BLaER1 (cell line): ENCODE results near the gene GLOD5.
"Not testable (repeated sequence)": the region's sequence is repeated elsewhere in the genome, so short reads cannot be mapped to it uniquely, and the experiment has no call there.

Experiments used
- H3K27ac ChIP-seq: shearing (Covaris generic); formaldehyde crosslinking; 2 replicates; pipeline ENCODE4 v1.8.1; 2022
- H3K27me3 ChIP-seq: shearing (Covaris generic); formaldehyde crosslinking; 2 replicates; pipeline ENCODE4 v1.8.1; 2022
- H3K36me3 ChIP-seq: shearing (Covaris generic); formaldehyde crosslinking; 2 replicates; pipeline ENCODE4 v1.8.1; 2022
- H3K4me1 ChIP-seq: shearing (Covaris generic); formaldehyde crosslinking; 2 replicates; pipeline ENCODE4 v1.8.1; 2022
- H3K4me2 ChIP-seq: shearing (Covaris generic); formaldehyde crosslinking; 2 replicates; pipeline ENCODE4 v1.8.1; 2022
- H3K4me3 ChIP-seq: shearing (Covaris generic); formaldehyde crosslinking; 2 replicates; pipeline ENCODE4 v1.8.1; 2022
- H3K9ac ChIP-seq: shearing (Covaris generic); formaldehyde crosslinking; 2 replicates; pipeline ENCODE4 v1.8.1; 2022
- H3K9me3 ChIP-seq: shearing (Covaris generic); formaldehyde crosslinking; 2 replicates; pipeline ENCODE4 v1.8.1; 2022
- H4K20me1 ChIP-seq: shearing (Covaris generic); formaldehyde crosslinking; 2 replicates; pipeline ENCODE4 v1.8.1; 2022
- Cebpa-rat ChIP-seq: shearing (Covaris generic); IDR thresholded peaks from 2 replicates; pipeline ENCODE4 v1.8.1; 2022

GLOD5 gene

GRCh38 chrX:48802089-48802904 lies 40.8 kb downstream of the GLOD5 start:
- Histone ChIP-seq H3K4me1 (peaks cover 15% of the 10 kb centered on the region), H3K27ac (peak overlapping the region; percentile 86), H3K4me2 (peak overlapping the region; percentile 74), H3K36me3 (peaks cover 20% of the 10 kb centered on the region), H3K27me3 (peaks cover 44% of the 10 kb centered on the region), H3K4me3 (peak overlapping the region; percentile 71), H3K9ac (peak overlapping the region; percentile 82), H3K9me3 (peaks cover 7% of the 10 kb centered on the region; the same call in 1 of the 2 replicates), H4K20me1 (0 out of 2 replicates have a peak, but pooled peaks cover 10% of the 10 kb centered on the region)
- no peak for TF ChIP-seq Cebpa-rat

- H3K4me2 ChIP-seq: peak overlapping the region; percentile 74
- peaks cover 15% of the 10 kb centered on the region for H3K4me1 ChIP-seq
- peaks cover 41% of the 10 kb centered on the region for H3K27me3 ChIP-seq
- peak overlapping the region; percentile 71 for H3K4me3 ChIP-seq
- peaks cover 20% of the 10 kb centered on the region for H3K36me3 ChIP-seq
- TF ChIP-seq Cebpa-rat: no peak
- H3K9ac ChIP-seq: peak overlapping the region; percentile 82
- H3K27ac ChIP-seq: no peak overlapping the region; the same call in 1 of the 2 replicates
- peaks cover 7% of the 10 kb centered on the region; the same call in 1 of the 2 replicates for H3K9me3 ChIP-seq
- 0 out of 2 replicates have a peak, but pooled peaks cover 10% of the 10 kb centered on the region for H4K20me1 ChIP-seq
Measured at GRCh38 chrX:48802905-48803200, 41.3 kb downstream of the GLOD5 start.

GRCh38 chrX:48806081-48806480 lies 44.5 kb downstream of the GLOD5 start:
- Histone ChIP-seq H4K20me1 (0 out of 2 replicates have a peak, but pooled peaks cover 10% of the 10 kb centered on the region), H3K4me3 (no peak overlapping the region), H3K9me3 (peaks cover 7% of the 10 kb centered on the region; the same call in 1 of the 2 replicates), H3K4me2 (no peak overlapping the region), H3K27ac (no peak overlapping the region), H3K9ac (no peak overlapping the region), H3K36me3 (peaks cover 20% of the 10 kb centered on the region), H3K27me3 (peaks cover 23% of the 10 kb centered on the region; the same call in 1 of the 2 replicates), H3K4me1 (peaks cover 8% of the 10 kb centered on the region; the same call in 1 of the 2 replicates)
- TF ChIP-seq Cebpa-rat: no peak

- Histone ChIP-seq H3K9me3 (no peaks in the 10 kb centered on the region), H4K20me1 (0 out of 2 replicates have a peak, but pooled peaks cover 6% of the 10 kb centered on the region), H3K4me2 (no peak overlapping the region), H3K36me3 (peaks cover 40% of the 10 kb centered on the region), H3K9ac (no peak overlapping the region), H3K27me3 (peaks cover 31% of the 10 kb centered on the region), H3K27ac (no peak overlapping the region), H3K4me3 (no peak overlapping the region), H3K4me1 (no peaks in the 10 kb centered on the region)
- TF ChIP-seq Cebpa-rat: no peak
Measured at GRCh38 chrX:48813644-48814043, 52.1 kb downstream of the GLOD5 start.

GRCh38 chrX:48814722-48815121 lies 53.2 kb downstream of the GLOD5 start:
- H3K36me3 ChIP-seq: peaks cover 44% of the 10 kb centered on the region
- peaks cover 33% of the 10 kb centered on the region for H3K27me3 ChIP-seq
- H3K27ac ChIP-seq: no peak overlapping the region
- no peak overlapping the region for H3K9ac ChIP-seq
- no peak overlapping the region for H3K4me3 ChIP-seq
- no peaks in the 10 kb centered on the region for H3K9me3 ChIP-seq
- TF ChIP-seq Cebpa-rat: no peak
- H3K4me1 ChIP-seq: no peaks in the 10 kb centered on the region
- no peak overlapping the region for H3K4me2 ChIP-seq
- 0 out of 2 replicates have a peak, but pooled peaks cover 6% of the 10 kb centered on the region for H4K20me1 ChIP-seq

GRCh38 chrX:48815266-48815665 lies 53.7 kb downstream of the GLOD5 start:
- Histone ChIP-seq H3K27ac (no peak overlapping the region), H3K9ac (no peak overlapping the region), H3K4me2 (no peak overlapping the region), H3K9me3 (no peaks in the 10 kb centered on the region), H3K4me1 (no peaks in the 10 kb centered on the region), H3K27me3 (peaks cover 39% of the 10 kb centered on the region), H4K20me1 (0 out of 2 replicates have a peak, but pooled peaks cover 6% of the 10 kb centered on the region), H3K36me3 (peaks cover 50% of the 10 kb centered on the region), H3K4me3 (no peak overlapping the region)
- TF ChIP-seq Cebpa-rat: no peak

GRCh38 chrX:48816014-48816810 lies 54.7 kb downstream of the GLOD5 start:
- Histone ChIP-seq H3K9ac (no peak overlapping the region), H3K36me3 (peaks cover 58% of the 10 kb centered on the region), H3K27me3 (peaks cover 46% of the 10 kb centered on the region), H3K27ac (no peak overlapping the region), H3K9me3 (no peaks in the 10 kb centered on the region), H4K20me1 (0 out of 2 replicates have a peak, but pooled peaks cover 5% of the 10 kb centered on the region), H3K4me1 (no peaks in the 10 kb centered on the region), H3K4me3 (no peak overlapping the region), H3K4me2 (no peak overlapping the region)
- no peak for TF ChIP-seq Cebpa-rat

- Histone ChIP-seq H3K9me3 (no peaks in the 10 kb centered on the region), H3K9ac (no peak overlapping the region), H3K4me2 (no peak overlapping the region), H3K27me3 (peaks cover 45% of the 10 kb centered on the region), H3K4me3 (no peak overlapping the region), H3K27ac (no peak overlapping the region), H3K4me1 (no peaks in the 10 kb centered on the region), H3K36me3 (peaks cover 73% of the 10 kb centered on the region), H4K20me1 (no peaks in the 10 kb centered on the region)
- no peak for TF ChIP-seq Cebpa-rat
Measured at GRCh38 chrX:48818098-48818497, 56.6 kb downstream of the GLOD5 start.

GRCh38 chrX:48818866-48819265 lies 57.3 kb downstream of the GLOD5 start:
- H3K9me3 ChIP-seq: no peaks in the 10 kb centered on the region
- H4K20me1 ChIP-seq: no peaks in the 10 kb centered on the region
- no peak for TF ChIP-seq Cebpa-rat
- peaks cover 75% of the 10 kb centered on the region for H3K36me3 ChIP-seq
- H3K27me3 ChIP-seq: peaks cover 39% of the 10 kb centered on the region
- H3K9ac ChIP-seq: no peak overlapping the region
- H3K4me2 ChIP-seq: no peak overlapping the region
- no peak overlapping the region for H3K4me3 ChIP-seq
- no peak overlapping the region for H3K27ac ChIP-seq
- H3K4me1 ChIP-seq: no peaks in the 10 kb centered on the region

GRCh38 chrX:48819394-48819793 lies 57.8 kb downstream of the GLOD5 start:
- peaks cover 77% of the 10 kb centered on the region for H3K36me3 ChIP-seq
- not testable (repeated sequence) for H4K20me1 ChIP-seq, H3K9ac ChIP-seq, H3K4me2 ChIP-seq, H3K4me1 ChIP-seq, H3K9me3 ChIP-seq, H3K27ac ChIP-seq, H3K4me3 ChIP-seq
- H3K27me3 ChIP-seq: peaks cover 38% of the 10 kb centered on the region
